Neural cell (in vitro differentiated cells): ENCODE data around the gene ANAPC5. TPM values are rescaled to one million over a fixed set of nuclear protein-coding genes. Genes with fewer than 3 reads are reported as not detected.

Experiments used
- H2AFZ ChIP-seq: fragments of 200-600, 300-800 bp; sonication (generic), shearing (Covaris generic); 2 replicates; pipeline ENCODE4 v1.6.0; 2014; ENCODE audit warnings: low read depth, mild to moderate bottlenecking, antibody characterized with exemption, low read length, moderate library complexity
- H3F3A ChIP-seq: fragments of 200-600 bp; shearing (Covaris generic); 2 replicates; pipeline ENCODE4 v1.6.1; 2016; ENCODE audit warnings: mild to moderate bottlenecking, moderate library complexity, mixed read lengths, antibody characterized with exemption, low read length; ENCODE audit not compliant: insufficient read depth, poor library complexity, severe bottlenecking
- H3K27ac ChIP-seq: fragments of 200-600, 300-800 bp; sonication (generic), shearing (Covaris generic); 2 replicates; pipeline ENCODE4 v1.5.1; 2014; ENCODE audit warnings: mild to moderate bottlenecking, low read length, moderate library complexity
- H3K27me3 ChIP-seq: fragments of 300-800, 200-600 bp; sonication (generic), shearing (Covaris generic); 2 replicates; pipeline ENCODE4 v1.6.0; 2014; ENCODE audit warnings: mild to moderate bottlenecking, low read depth, low read length, moderate library complexity; ENCODE audit not compliant: insufficient read depth
- H3K36me3 ChIP-seq: fragments of 300-800, 200-600 bp; sonication (generic), shearing (Covaris generic); 2 replicates; pipeline ENCODE4 v1.5.1; 2014; ENCODE audit warnings: mild to moderate bottlenecking, antibody characterized with exemption, low read length, moderate library complexity; ENCODE audit not compliant: insufficient read depth
- H3K4me2 ChIP-seq: fragments of 300-800, 200-600 bp; sonication (generic), shearing (Covaris generic); 2 replicates; pipeline ENCODE4 v1.6.0; 2014; ENCODE audit warnings: mild to moderate bottlenecking, low read length
- H3K4me3 ChIP-seq: fragments of 300-800, 200-600 bp; sonication (generic), shearing (Covaris generic); 2 replicates; pipeline ENCODE4 v1.5.1; 2014; ENCODE audit warnings: mild to moderate bottlenecking, low read length, moderate library complexity
- H3K79me2 ChIP-seq: fragments of 200-600 bp; shearing (Covaris generic); replicated peaks from 2 replicates; pipeline ENCODE4 v1.6.0; 2014; ENCODE audit warnings: mild to moderate bottlenecking, low read length, moderate library complexity; ENCODE audit not compliant: insufficient read depth
- H3K9ac ChIP-seq: fragments of 300-800, 200-600 bp; sonication (generic), shearing (Covaris generic); 2 replicates; pipeline ENCODE4 v1.6.1; 2016; ENCODE audit warnings: mild to moderate bottlenecking, low read length, mixed read lengths
- H3K9me2 ChIP-seq: fragments of 200-600 bp; shearing (Covaris generic); 2 replicates; pipeline ENCODE4 v1.6.1; 2016; ENCODE audit warnings: mild to moderate bottlenecking, low read length, mixed read lengths; ENCODE audit not compliant: insufficient read depth
- H3K9me3 ChIP-seq: fragments of 200-600, 300-800 bp; sonication (generic), shearing (Covaris generic); 2 replicates; pipeline ENCODE4 v1.6.1; 2016; ENCODE audit warnings: mild to moderate bottlenecking, mixed run types, low read length, moderate library complexity, mixed read lengths
- H4K20me1 ChIP-seq: fragments of 200-600 bp; shearing (Covaris generic); 2 replicates; pipeline ENCODE4 v1.6.1; 2016; ENCODE audit warnings: mild to moderate bottlenecking, mixed run types; ENCODE audit not compliant: insufficient read depth
- CTCF ChIP-seq: fragments of 450-650 bp; IDR thresholded peaks from 2 replicates; pipeline ENCODE4 v1.5.1; 2014; ENCODE audit warnings: antibody characterized with exemption, mild to moderate bottlenecking, moderate library complexity; ENCODE audit not compliant: poor library complexity, severe bottlenecking
- EP300 ChIP-seq: fragments of 450-650 bp; conservative IDR thresholded peaks from 2 replicates; pipeline ENCODE4 v1.6.1; 2014; ENCODE audit warnings: antibody characterized with exemption, mild to moderate bottlenecking, moderate library complexity; ENCODE audit not compliant: poor library complexity, severe bottlenecking
- EZH2 ChIP-seq: fragments of 200-600, 300-800 bp; shearing (Covaris generic), sonication (generic); IDR thresholded peaks from 2 replicates; pipeline ENCODE4 v1.6.1; 2014; ENCODE audit warnings: antibody characterized with exemption, low read length, borderline replicate concordance, mild to moderate bottlenecking; ENCODE audit not compliant: insufficient read depth, poor library complexity, severe bottlenecking
- MXI1 ChIP-seq: fragments of 450-650 bp; conservative IDR thresholded peaks from 2 replicates; pipeline ENCODE4 v1.6.1; 2014; ENCODE audit warnings: antibody characterized with exemption, mild to moderate bottlenecking; ENCODE audit not compliant: poor library complexity, severe bottlenecking
- POLR2AphosphoS5 ChIP-seq: IDR thresholded peaks from 2 replicates; pipeline ENCODE4 v1.6.1; 2012
- REST ChIP-seq: IDR thresholded peaks from 2 replicates; pipeline ENCODE4 v1.6.1; 2012; ENCODE audit warnings: borderline replicate concordance
- SMC3 ChIP-seq: fragments of 450-650 bp; conservative IDR thresholded peaks from 2 replicates; pipeline ENCODE4 v1.6.1; 2014; ENCODE audit warnings: antibody characterized with exemption, mild to moderate bottlenecking, moderate library complexity; ENCODE audit not compliant: poor library complexity
- TAF1 ChIP-seq: IDR thresholded peaks from 2 replicates; pipeline ENCODE4 v1.6.1; 2012; ENCODE audit warnings: low read depth
- polyA plus RNA-seq: library from polyadenylated mRNA; depleted of rRNA; stranded (reverse); fragments of >200 nt; gene quantifications from 2 replicates; pipeline ENCODE4 v1.2.3, GENCODE V29; 2014

ANAPC5 gene
- polyA plus RNA-seq, 1 donor from 2014 or later = 272 TPM

- peak within 1 kb of the TSS; percentile 59 for H3K27ac ChIP-seq
- no peak for TF ChIP-seq EZH2
- TF ChIP-seq MXI1 = peak; percentile 68
- no peak for TF ChIP-seq EP300
- no peak for TF ChIP-seq SMC3
- TF ChIP-seq TAF1 = no peak
- TF ChIP-seq REST = peak; percentile 14
- TF ChIP-seq POLR2AphosphoS5 = peak; percentile 80
- peak; percentile 59 for TF ChIP-seq CTCF
- H3K9ac ChIP-seq = peak within 1 kb of the TSS; percentile 77
These were observed 55.4 kb downstream of the ANAPC5 start, which contains the start of gene CAMKK2 for GRCh38 chr12:121296618-121297434. TSS of gene CAMKK2 (minus strand) at chr12:121296709. CDS start at chr12:121274526, 22,183 bp downstream.

GRCh38 chr12:121295746-121296617 lies 56.2 kb downstream of the ANAPC5 start:
- peak; percentile 3 for TF ChIP-seq POLR2AphosphoS5
- no peak for TF ChIP-seq EZH2
- TF ChIP-seq MXI1 = peak; percentile 99
- TF ChIP-seq TAF1 = peak; percentile 8
- peaks cover 10% of the 10 kb centered on the region for H3K79me2 ChIP-seq
- peak overlapping the region; percentile 96 for H3K4me3 ChIP-seq
- no peaks in the 10 kb centered on the region for H3K9me3 ChIP-seq
- no peaks in the 10 kb centered on the region for H3F3A ChIP-seq
- peak overlapping the region; percentile 94 for H3K4me2 ChIP-seq
- H4K20me1 ChIP-seq = no peaks in the 10 kb centered on the region
- H3K9ac ChIP-seq = peak overlapping the region; percentile 77
- H3K27ac ChIP-seq = peak overlapping the region; percentile 17
- H3K9me2 ChIP-seq = no peaks in the 10 kb centered on the region
- H2AFZ ChIP-seq = peak overlapping the region; percentile 40
- no peaks in the 10 kb centered on the region for H3K27me3 ChIP-seq
- no peaks in the 10 kb centered on the region for H3K36me3 ChIP-seq

More at GRCh38 chr12:121296618-121297434, 55.4 kb downstream of the ANAPC5 start, which contains the start of gene CAMKK2:
- Histone ChIP-seq H3K4me2 (peak within 1 kb of the TSS; percentile 94), H3K9me2 (no peaks in the 10 kb centered on the region), H3K9me3 (no peaks in the 10 kb centered on the region), H3K79me2 (peaks cover 10% of the 10 kb centered on the region), H3K36me3 (no peaks in the 10 kb centered on the region), H2AFZ (peak within 1 kb of the TSS; percentile 43), H3K27me3 (no peaks in the 10 kb centered on the region), H4K20me1 (no peaks in the 10 kb centered on the region), H3F3A (no peaks in the 10 kb centered on the region), H3K4me3 (peak within 1 kb of the TSS; percentile 96)
